Tracheal epithelial cell (primary cell): ENCODE data around the gene CCP110. TPM values are rescaled to one million over a fixed set of nuclear protein-coding genes. Genes with fewer than 3 reads are reported as not detected.

Experiments used
- total RNA-seq: library from RNA; depleted of rRNA; stranded (reverse); fragments of >200 nt; gene quantifications from 2 replicates; pipeline ENCODE4 v1.2.1, GENCODE V29; 2014

Gene CCP110
- total RNA-seq, result 2.7 and 6.0 TPM in 2 replicates

GRCh38 chr16:19523559-19524355, at the start of gene CCP110:
Gene CCP110 (plus strand): TSS chr16:19523942. CDS start chr16:19527882, 3,940 bp downstream.

GRCh38 chr16:19521471-19522396, 2.0 kb upstream of the CCP110 start, which contains the start of gene GDE1:
Gene GDE1 (minus strand): TSS chr16:19522098. CDS start chr16:19521964, 134 bp downstream.

GRCh38 chr16:19555186-19555937, 31.6 kb downstream of the CCP110 start, which contains the start of gene VPS35L:
Gene VPS35L (plus strand): TSS chr16:19555703. CDS start chr16:19555730, 27 bp downstream.

Other genes starting within 250 kb of the CCP110 start
- not detected in 2 replicates for gene CLEC19A, start 238.2 kb upstream of the CCP110 start, total RNA-seq
- gene TMC5, start 106.1 kb upstream of the CCP110 start, total RNA-seq, result 0.43 TPM in 1 of 2 replicates, not detected in the other
- 67.0 and 124 TPM in 2 replicates for gene GDE1, start 1.8 kb upstream of the CCP110 start, total RNA-seq
- gene VPS35L, start 31.8 kb downstream of the CCP110 start, total RNA-seq, result 9.2 and 15.9 TPM in 2 replicates
- gene KNOP1, start 194.3 kb downstream of the CCP110 start, total RNA-seq, result 9.4 and 10.0 TPM in 2 replicates
- gene IQCK, start 194.3 kb downstream of the CCP110 start, total RNA-seq, result 3.4 and 4.9 TPM in 2 replicates